ENCODE measurements around the gene CFAP45.
A peak's percentile ranks its signal among the peaks of the same experiment; 100 is the strongest.

- TF ChIP-seq ELK1 (IDR thresholded peaks at IDR 0.05; ENCODE audit: low read depth, low read length) = no peak
- no peak for TF ChIP-seq KDM1A (IDR thresholded peaks at IDR 0.05; ENCODE audit: low read depth)
- TF ChIP-seq CTCF (IDR thresholded peaks at IDR 0.05) = no peak
- peak; percentile 54; the same call in 1 of the 2 replicates for TF ChIP-seq HMGXB4 (CRISPR knock-in tag; IDR thresholded peaks at IDR 0.05; ENCODE audit: borderline replicate concordance)
- TF ChIP-seq RAD21 (conservative IDR thresholded peaks at IDR 0.05 in 1 of 2, IDR thresholded peaks at IDR 0.05 in 1 of 2) = no peak
- TF ChIP-seq POLR2AphosphoS2 (conservative IDR thresholded peaks at IDR 0.05; ENCODE audit: low read length) = no peak
- TF ChIP-seq PHF8 (IDR thresholded peaks at IDR 0.05; ENCODE audit: borderline replicate concordance, low read depth) = no peak
- TF ChIP-seq REST (IDR thresholded peaks at IDR 0.05) = no peak; the same call in 1 of the 2 replicates
- TF ChIP-seq SMC3 (IDR thresholded peaks at IDR 0.05) = peak; percentile 18; the same call in 1 of the 3 replicates
- TF ChIP-seq POLR2A (IDR thresholded peaks at IDR 0.05; ENCODE audit: low read length) = no peak
- TF ChIP-seq MAFK (IDR thresholded peaks at IDR 0.05; ENCODE audit: partially characterized antibody) = no peak
- 0 out of 2 replicates have a peak, but pooled peaks have one; percentile 7 for TF ChIP-seq MYC (IDR thresholded peaks at IDR 0.05; ENCODE audit: borderline replicate concordance, low read length)
- no peak for TF ChIP-seq ZSCAN20 (CRISPR knock-in tag; IDR thresholded peaks at IDR 0.05)
Measured at GRCh38 chr1:159924025-159924790, 24.2 kb upstream of the CFAP45 start.
